ENCODE data around the gene PARD3B. TPM values are rescaled to one million over a fixed set of nuclear protein-coding genes. Genes with fewer than 3 reads are reported as not detected.

Gene PARD3B
- polyA plus RNA-seq, 1 donor, result 14.0 TPM

DNA sequence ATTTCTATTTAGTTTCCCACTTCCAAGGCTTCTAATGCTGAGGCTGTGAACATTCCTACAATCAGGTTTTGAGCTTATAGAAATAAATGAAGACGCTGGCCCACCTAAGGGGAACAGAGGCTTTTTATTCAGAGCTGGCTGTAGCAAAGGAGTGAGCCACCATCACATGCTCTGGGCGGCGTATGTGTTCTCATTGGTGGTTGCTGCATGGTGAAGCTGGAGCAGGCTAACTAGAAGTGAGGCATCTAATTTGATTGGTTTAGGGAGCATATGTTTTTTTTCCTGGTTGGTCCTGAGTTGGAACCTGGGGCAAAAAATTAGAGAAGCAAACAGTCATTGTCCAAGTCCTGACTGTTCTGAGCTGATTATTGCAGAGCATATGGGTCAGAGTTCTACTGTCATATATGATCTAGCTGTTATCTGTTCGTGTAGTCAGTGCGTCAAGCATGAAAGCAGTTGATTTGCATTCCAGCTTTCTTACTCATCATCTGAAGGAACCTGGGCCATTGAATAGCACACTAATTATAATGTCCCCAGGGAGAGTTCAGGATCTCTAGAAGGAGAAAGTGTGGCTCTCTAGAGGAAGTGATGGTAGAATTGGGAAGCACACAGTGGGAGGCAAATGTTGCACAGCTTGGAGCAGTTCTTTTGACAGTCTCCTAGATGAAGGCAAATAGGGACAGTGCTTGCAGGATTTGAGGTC, 279.6 kb downstream of the PARD3B start:
- Histone ChIP-seq H3K27me3 (ENCODE audit: control insufficient read depth, insufficient read depth, low read length) (no peaks in the 10 kb centered on the region), H3K4me1 (ENCODE audit: control insufficient read depth, insufficient read depth, low read length) (no peaks in the 10 kb centered on the region), H3K27ac (ENCODE audit: low read length) (no peak overlapping the region), H3K36me3 (ENCODE audit: control insufficient read depth, insufficient read depth, low read length) (no peaks in the 10 kb centered on the region), H3K4me3 (ENCODE audit: low read length) (no peak overlapping the region), H3K9me3 (ENCODE audit: control insufficient read depth, low read depth, low read length) (no peaks in the 10 kb centered on the region)
- DNase-seq, result peak; percentile 70 to 85
- no CpG with 5 or more reads among the region's 5 CpGs for WGBS (ENCODE audit: insufficient coverage, low lambda C conversion rate)

GRCh38 chr2:204825681-204826080, 280.4 kb downstream of the PARD3B start:
- no peaks in the 10 kb centered on the region for H3K4me1 ChIP-seq (ENCODE audit: control insufficient read depth, insufficient read depth, low read length)
- no peaks in the 10 kb centered on the region for H3K36me3 ChIP-seq (ENCODE audit: control insufficient read depth, insufficient read depth, low read length)
- H3K9me3 ChIP-seq (ENCODE audit: control insufficient read depth, low read depth, low read length), result no peaks in the 10 kb centered on the region
- no peaks in the 10 kb centered on the region for H3K27me3 ChIP-seq (ENCODE audit: control insufficient read depth, insufficient read depth, low read length)
- no peak overlapping the region for H3K27ac ChIP-seq (ENCODE audit: low read length)
- DNase-seq, result no peak
- WGBS (ENCODE audit: insufficient coverage, low lambda C conversion rate), result 100% methylated on average over 3 of the region's 5 CpGs
- no peak overlapping the region for H3K4me3 ChIP-seq (ENCODE audit: low read length)

- Histone ChIP-seq H3K4me3 (ENCODE audit: low read length) (no peak overlapping the region), H3K27ac (ENCODE audit: low read length) (no peak overlapping the region), H3K4me1 (ENCODE audit: control insufficient read depth, insufficient read depth, low read length) (no peaks in the 10 kb centered on the region), H3K9me3 (ENCODE audit: control insufficient read depth, low read depth, low read length) (no peaks in the 10 kb centered on the region), H3K27me3 (ENCODE audit: control insufficient read depth, insufficient read depth, low read length) (no peaks in the 10 kb centered on the region), H3K36me3 (ENCODE audit: control insufficient read depth, insufficient read depth, low read length) (no peaks in the 10 kb centered on the region)
- 100% methylated on average over 4 of the region's 9 CpGs for WGBS (ENCODE audit: insufficient coverage, low lambda C conversion rate)
- DNase-seq, result no peak
Observed at GRCh38 chr2:204827701-204828590, 282.7 kb downstream of the PARD3B start.

- no peak for DNase-seq
- no peaks in the 10 kb centered on the region for H3K36me3 ChIP-seq (ENCODE audit: control insufficient read depth, insufficient read depth, low read length)
- WGBS (ENCODE audit: insufficient coverage, low lambda C conversion rate), result no CpG with 5 or more reads among the region's 3 CpGs
Observed at GRCh38 chr2:204834716-204835384, 289.6 kb downstream of the PARD3B start.

DNA sequence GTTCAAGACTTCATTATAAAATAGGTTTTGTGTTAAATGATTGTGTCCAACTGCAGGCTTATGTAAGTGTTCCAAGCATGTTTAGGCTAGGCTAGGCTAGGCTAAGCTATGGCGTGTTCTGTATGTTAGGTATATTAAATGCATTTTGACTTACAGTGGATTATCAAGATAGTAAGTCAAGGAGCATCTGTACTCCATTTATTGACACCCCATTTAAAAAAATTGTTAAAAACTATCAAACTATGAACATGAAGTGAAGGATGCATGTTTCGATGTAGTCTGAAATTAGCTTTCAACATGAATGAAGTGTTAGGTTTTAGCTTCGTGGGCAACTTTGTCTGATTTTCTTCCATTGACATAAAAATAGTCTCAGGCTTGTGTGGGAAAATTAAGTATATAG, 290.5 kb downstream of the PARD3B start:
- Histone ChIP-seq H3K4me1 (ENCODE audit: control insufficient read depth, insufficient read depth, low read length) (no peaks in the 10 kb centered on the region), H3K27me3 (ENCODE audit: control insufficient read depth, insufficient read depth, low read length) (no peaks in the 10 kb centered on the region), H3K9me3 (ENCODE audit: control insufficient read depth, low read depth, low read length) (no peaks in the 10 kb centered on the region), H3K36me3 (ENCODE audit: control insufficient read depth, insufficient read depth, low read length) (no peaks in the 10 kb centered on the region), H3K4me3 (ENCODE audit: low read length) (no peak overlapping the region), H3K27ac (ENCODE audit: low read length) (no peak overlapping the region)
- DNase-seq, result no peak
- WGBS (ENCODE audit: insufficient coverage, low lambda C conversion rate), result 100% methylated on average over 1 of the region's 3 CpGs

More at GRCh38 chr2:204834716-204835384, 289.6 kb downstream of the PARD3B start:
- Histone ChIP-seq H3K27ac (ENCODE audit: low read length) (no peak overlapping the region), H3K9me3 (ENCODE audit: control insufficient read depth, low read depth, low read length) (no peaks in the 10 kb centered on the region), H3K27me3 (ENCODE audit: control insufficient read depth, insufficient read depth, low read length) (no peaks in the 10 kb centered on the region), H3K4me3 (ENCODE audit: low read length) (no peak overlapping the region), H3K4me1 (ENCODE audit: control insufficient read depth, insufficient read depth, low read length) (no peaks in the 10 kb centered on the region)

DNA sequence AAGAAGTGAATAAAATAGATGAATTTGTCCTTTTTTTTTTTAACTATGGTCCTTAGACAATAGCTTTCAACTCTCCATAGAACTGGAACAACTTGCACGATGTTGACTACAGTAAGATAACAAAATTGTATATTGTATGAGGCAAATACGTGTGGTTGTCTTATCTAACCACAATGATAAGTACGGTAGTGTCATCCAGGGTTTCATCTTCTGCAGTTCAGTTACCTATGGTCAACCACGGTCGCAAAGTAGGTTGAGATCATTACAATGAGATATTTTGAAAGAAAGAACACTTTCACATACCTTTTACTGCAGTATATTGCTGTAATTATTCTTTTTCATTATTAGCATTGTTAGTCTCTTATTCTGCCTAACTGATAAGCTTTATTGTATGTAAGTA, 295.2 kb downstream of the PARD3B start:
- Histone ChIP-seq H3K27ac (ENCODE audit: low read length) (no peak overlapping the region), H3K4me3 (ENCODE audit: low read length) (no peak overlapping the region), H3K36me3 (ENCODE audit: control insufficient read depth, insufficient read depth, low read length) (no peaks in the 10 kb centered on the region), H3K9me3 (ENCODE audit: control insufficient read depth, low read depth, low read length) (no peaks in the 10 kb centered on the region), H3K4me1 (ENCODE audit: control insufficient read depth, insufficient read depth, low read length) (no peaks in the 10 kb centered on the region), H3K27me3 (ENCODE audit: control insufficient read depth, insufficient read depth, low read length) (no peaks in the 10 kb centered on the region)
- no peak for DNase-seq
- WGBS (ENCODE audit: insufficient coverage, low lambda C conversion rate), result 60% methylated on average over 1 of the region's 5 CpGs

DNA sequence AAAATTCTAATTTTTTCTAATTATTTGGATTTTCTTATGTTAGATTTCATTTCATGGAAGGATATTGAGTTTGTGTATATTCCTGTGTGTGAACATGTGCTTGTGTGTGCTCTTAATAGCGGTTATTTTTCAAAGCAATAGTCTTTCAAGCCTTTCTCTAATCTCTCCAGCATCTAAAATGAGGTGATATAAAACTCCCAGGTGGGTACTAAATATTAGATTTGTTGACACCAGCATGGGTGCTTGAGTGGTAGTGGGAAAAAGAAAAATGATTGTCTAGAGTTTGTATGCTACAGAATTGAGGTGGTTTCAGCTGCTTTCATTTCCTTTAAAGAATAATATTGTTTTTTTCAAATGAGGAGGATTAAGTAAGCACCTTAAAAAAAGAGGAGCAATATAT, 296.8 kb downstream of the PARD3B start:
- no peak overlapping the region for H3K27ac ChIP-seq (ENCODE audit: low read length)
- no CpG with 5 or more reads among the region's 1 CpG for WGBS (ENCODE audit: insufficient coverage, low lambda C conversion rate)
- H3K36me3 ChIP-seq (ENCODE audit: control insufficient read depth, insufficient read depth, low read length), result no peaks in the 10 kb centered on the region
- no peaks in the 10 kb centered on the region for H3K9me3 ChIP-seq (ENCODE audit: control insufficient read depth, low read depth, low read length)
- no peak for DNase-seq
- no peaks in the 10 kb centered on the region for H3K4me1 ChIP-seq (ENCODE audit: control insufficient read depth, insufficient read depth, low read length)
- H3K4me3 ChIP-seq (ENCODE audit: low read length), result no peak overlapping the region
- H3K27me3 ChIP-seq (ENCODE audit: control insufficient read depth, insufficient read depth, low read length), result no peaks in the 10 kb centered on the region

DNA sequence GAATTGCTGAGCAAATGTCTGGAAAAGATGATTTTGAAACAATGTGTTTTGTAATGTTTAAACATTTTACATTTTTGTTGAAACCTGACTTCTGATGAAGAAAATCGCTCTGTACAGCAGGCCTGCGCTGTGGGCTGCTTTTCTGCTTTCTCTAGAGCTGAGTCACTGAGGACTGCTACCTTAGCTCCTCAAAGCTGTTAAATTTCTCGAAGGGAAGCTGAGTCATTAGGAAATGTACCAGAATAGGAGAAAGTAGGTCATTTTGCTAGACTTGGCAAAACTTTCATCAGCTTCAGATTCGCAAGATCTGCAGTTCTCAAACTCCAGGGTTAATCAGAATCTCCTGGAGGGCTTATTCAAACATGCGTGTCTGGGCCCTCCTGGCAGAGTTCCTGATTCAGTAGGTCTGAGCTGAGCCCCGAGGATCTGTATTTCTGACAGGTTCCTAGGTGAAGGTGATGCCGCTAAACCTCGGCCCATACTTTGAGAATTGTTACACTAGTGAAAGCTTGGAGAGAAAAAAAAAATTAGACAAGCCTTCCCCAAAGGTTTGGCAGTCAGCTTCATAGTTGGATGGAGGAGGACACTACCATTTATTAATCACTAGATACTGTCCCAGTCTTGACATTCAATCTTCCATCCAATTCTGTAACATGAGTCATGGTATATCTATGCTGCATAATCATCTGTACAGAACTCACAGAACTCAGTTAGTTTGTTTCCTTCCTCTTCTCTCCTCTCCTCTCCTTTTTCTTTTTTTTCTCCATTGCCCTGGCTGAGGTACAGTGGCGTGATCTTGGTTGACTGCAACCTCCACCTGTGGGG, 297.6 kb downstream of the PARD3B start:
- WGBS (ENCODE audit: insufficient coverage, low lambda C conversion rate), result no CpG with 5 or more reads among the region's 9 CpGs

GRCh38 chr2:204846471-204846870, 301.2 kb downstream of the PARD3B start:
- Histone ChIP-seq H3K36me3 (ENCODE audit: control insufficient read depth, insufficient read depth, low read length) (no peaks in the 10 kb centered on the region), H3K27ac (ENCODE audit: low read length) (no peak overlapping the region), H3K9me3 (ENCODE audit: control insufficient read depth, low read depth, low read length) (no peaks in the 10 kb centered on the region), H3K4me1 (ENCODE audit: control insufficient read depth, insufficient read depth, low read length) (no peaks in the 10 kb centered on the region), H3K4me3 (ENCODE audit: low read length) (no peak overlapping the region), H3K27me3 (ENCODE audit: control insufficient read depth, insufficient read depth, low read length) (no peaks in the 10 kb centered on the region)
- WGBS (ENCODE audit: insufficient coverage, low lambda C conversion rate), result 92% methylated on average over 2 of the region's 4 CpGs
- no peak for DNase-seq

More for the DNA sequence above, 297.6 kb downstream of the PARD3B start:
- H3K27ac ChIP-seq (ENCODE audit: low read length), result no peak overlapping the region
- H3K36me3 ChIP-seq (ENCODE audit: control insufficient read depth, insufficient read depth, low read length), result no peaks in the 10 kb centered on the region
- H3K4me1 ChIP-seq (ENCODE audit: control insufficient read depth, insufficient read depth, low read length), result no peaks in the 10 kb centered on the region
- no peak for DNase-seq
- H3K27me3 ChIP-seq (ENCODE audit: control insufficient read depth, insufficient read depth, low read length), result no peaks in the 10 kb centered on the region
- H3K9me3 ChIP-seq (ENCODE audit: control insufficient read depth, low read depth, low read length), result no peaks in the 10 kb centered on the region
- H3K4me3 ChIP-seq (ENCODE audit: low read length), result no peak overlapping the region

DNA sequence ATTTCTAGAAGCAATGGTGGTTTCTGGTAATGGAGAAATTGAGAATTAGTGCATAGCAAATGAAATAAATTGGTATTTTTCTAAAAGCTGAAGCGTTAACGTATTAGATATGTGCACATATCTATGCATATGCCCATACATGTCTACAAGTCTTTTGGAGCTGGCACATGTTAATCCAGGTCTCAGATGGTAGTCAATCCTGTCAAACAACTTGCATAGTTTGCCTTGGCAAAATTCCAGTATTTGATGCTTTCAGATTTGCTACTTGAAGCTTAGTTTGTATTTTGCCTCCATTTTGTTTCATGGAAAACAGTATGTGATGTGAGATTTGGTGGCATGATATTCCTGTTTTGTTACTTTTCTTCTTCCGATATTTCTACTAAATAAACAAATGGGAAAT, 304.6 kb downstream of the PARD3B start:
- 100% methylated on average over 2 of the region's 3 CpGs for WGBS (ENCODE audit: insufficient coverage, low lambda C conversion rate)
- Histone ChIP-seq H3K4me3 (ENCODE audit: low read length) (no peak overlapping the region), H3K27ac (ENCODE audit: low read length) (no peak overlapping the region), H3K9me3 (ENCODE audit: control insufficient read depth, low read depth, low read length) (no peaks in the 10 kb centered on the region), H3K4me1 (ENCODE audit: control insufficient read depth, insufficient read depth, low read length) (no peaks in the 10 kb centered on the region), H3K36me3 (ENCODE audit: control insufficient read depth, insufficient read depth, low read length) (no peaks in the 10 kb centered on the region), H3K27me3 (ENCODE audit: control insufficient read depth, insufficient read depth, low read length) (no peaks in the 10 kb centered on the region)
- no peak for DNase-seq

Data from large intestine (tissue), 3 donors.